Colon (tissue), 2 donors: Measurements from ENCODE around the gene PAQR8.
"Not testable (repeated sequence)": the region's sequence is repeated elsewhere in the genome, so short reads cannot be mapped to it uniquely, and the experiment has no call there.

ENCODE experiments used
- FAIRE-seq: peaks from 2 replicates; lab custom pipeline; 2012; peaks lifted over from hg19 to GRCh38; lab: Jason Lieb, UNC
- donor health status: control.
- donor health status: control.

The PAQR8 gene

GRCh38 chr6:52377538-52378221 lies 15.7 kb downstream of the PAQR8 start:
- FAIRE-seq = no peak

DNA sequence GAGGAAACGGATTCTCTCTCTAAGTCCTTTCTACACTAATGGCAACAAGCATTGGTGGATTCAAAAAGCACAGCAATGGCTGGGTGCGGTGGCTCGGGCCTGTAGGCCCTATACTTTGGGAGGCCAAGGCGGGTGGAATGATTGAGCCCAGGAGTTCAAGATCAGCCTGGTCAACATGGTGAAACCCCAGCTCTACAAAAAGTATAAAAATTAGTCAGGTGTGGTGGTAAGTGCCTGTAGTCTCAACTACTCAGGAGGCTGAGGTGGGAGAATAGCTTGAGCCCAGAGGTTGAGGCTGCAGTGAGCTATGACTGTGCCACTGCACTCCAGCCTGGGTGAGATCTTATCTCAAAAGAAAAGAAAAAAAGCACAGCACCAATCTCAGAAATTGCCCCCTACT lies 19.3 kb downstream of the PAQR8 start:
- FAIRE-seq = no peak

DNA sequence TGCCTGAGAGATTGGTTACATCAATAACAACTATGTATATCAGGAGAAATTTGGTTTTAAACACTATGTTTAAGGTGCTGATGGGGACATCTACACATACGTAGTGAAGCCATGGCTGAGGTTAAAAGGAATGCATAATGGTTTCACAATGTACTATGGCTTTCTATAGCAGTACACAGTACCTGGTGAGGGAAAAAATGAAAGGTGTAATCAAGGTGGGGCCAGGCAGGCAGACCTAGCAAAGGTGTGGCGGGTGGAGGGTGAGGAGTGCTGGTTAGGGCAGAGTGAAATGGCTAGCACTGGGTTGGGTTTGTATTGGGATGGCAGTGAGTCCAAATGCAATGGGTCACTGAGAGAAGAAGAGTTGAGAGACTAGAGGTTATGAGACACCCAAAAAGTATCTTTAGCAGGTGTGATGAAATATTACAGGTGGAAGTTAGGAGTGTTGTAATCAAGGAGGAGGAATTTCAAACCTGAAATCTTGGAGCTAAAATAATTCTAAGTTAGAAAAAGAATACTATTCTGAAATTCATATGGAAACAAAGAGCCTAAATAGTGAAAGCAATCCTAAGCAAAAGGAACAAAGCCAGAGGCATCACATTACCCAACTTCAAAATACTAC lies 22.3 kb downstream of the PAQR8 start:
- no peak for FAIRE-seq

DNA sequence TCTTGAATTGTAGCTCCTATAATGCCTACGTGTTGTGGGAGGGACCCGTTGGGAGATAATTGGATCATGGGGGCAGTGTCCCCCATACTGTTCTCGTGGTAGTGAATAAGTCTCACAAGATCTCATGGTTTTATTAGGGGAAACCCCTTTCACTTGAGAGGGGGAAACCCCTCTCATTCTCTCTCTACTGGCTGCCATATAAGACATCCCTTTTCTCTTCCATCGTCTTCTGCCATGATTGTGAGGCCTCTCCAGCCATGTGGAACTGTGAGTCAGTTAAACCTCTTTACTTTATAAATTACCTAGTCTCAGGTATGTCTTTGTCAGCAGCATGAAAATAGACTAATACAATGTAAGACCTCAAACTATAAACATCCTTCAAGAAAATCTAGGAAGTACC lies 23.1 kb downstream of the PAQR8 start:
- no peak for FAIRE-seq

- not testable (repeated sequence) for FAIRE-seq
Observed at GRCh38 chr6:52388119-52388518, 26.2 kb downstream of the PAQR8 start.

- no peak for FAIRE-seq
Observed at GRCh38 chr6:52388790-52389189, 26.8 kb downstream of the PAQR8 start.

GRCh38 chr6:52389264-52389625 lies 27.3 kb downstream of the PAQR8 start:
- FAIRE-seq = no peak

DNA sequence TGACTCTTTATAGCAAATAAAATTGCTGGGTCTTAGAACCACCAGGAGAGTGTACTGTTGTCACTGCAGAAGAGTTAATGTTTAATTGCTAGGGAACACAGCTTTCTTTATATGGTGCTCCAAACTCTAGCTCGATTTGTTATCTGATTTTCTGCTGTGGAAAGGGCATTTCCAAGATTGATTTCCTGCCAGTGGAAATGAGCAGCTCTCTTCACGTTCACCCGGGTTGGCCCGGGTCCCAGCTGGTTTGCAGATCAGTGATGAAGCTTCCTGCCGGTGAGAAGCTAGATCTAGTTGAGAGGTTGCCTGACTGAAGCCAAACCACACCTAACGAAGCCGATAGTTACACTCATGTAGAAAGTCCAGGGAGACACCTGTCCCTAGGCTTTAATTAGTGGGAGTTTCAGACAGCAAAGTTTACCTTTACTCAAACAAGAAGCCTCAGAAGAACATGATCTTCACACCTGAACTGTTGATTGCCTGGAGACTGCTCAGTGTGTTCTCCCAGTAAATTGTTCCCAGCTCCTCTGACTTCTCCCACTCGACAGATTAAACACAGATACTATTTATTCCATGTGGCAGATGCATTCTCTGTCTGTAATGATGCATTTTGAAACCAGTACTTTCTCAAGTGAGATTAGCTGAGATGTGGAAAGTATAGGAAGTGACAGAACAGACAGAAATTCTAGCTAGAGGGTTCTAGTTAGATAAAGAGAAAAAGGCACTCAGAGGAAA lies 27.8 kb downstream of the PAQR8 start:
- no peak for FAIRE-seq

DNA sequence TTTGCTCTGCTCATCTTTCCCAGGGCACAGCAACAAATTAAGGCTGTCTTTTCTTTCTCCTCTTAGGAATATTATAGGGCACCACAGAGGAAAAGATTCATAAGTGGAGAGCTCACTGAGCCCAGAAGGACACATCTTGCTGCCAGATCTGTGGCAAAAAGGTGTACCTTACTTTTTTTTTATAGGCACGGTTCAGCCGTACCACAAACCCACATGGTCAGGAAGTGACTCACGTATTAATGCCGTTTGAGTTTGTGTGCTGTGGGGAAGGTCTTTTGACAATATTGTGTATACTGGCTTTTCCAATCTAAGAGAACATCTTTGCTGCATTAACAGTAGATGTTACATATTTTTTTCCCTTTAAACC lies 28.4 kb downstream of the PAQR8 start:
- FAIRE-seq = no peak

DNA sequence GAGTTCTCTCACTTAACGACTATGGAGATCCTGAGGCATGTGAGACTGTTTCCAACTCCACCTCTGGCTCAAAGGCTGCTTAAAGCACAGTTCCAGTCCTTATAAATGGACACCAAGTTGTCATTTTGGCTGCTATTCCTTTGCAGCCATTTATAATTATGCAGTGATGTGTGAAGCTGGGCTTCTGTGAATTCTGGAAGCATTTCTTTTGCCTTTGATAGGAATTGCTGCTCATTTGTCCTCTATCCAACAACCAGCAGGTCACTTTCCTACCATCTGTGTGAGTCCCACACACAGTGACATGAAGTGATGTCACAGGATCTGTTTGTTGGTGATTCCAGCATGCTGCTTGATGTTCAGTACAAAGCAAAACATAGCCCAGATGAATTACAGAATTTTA lies 29.6 kb downstream of the PAQR8 start:
- FAIRE-seq = no peak

GRCh38 chr6:52392944-52393343 lies 31.0 kb downstream of the PAQR8 start:
- FAIRE-seq = no peak

GRCh38 chr6:52393780-52394179 lies 31.8 kb downstream of the PAQR8 start:
- FAIRE-seq = no peak

GRCh38 chr6:52394251-52394666 lies 32.3 kb downstream of the PAQR8 start:
- FAIRE-seq = no peak

DNA sequence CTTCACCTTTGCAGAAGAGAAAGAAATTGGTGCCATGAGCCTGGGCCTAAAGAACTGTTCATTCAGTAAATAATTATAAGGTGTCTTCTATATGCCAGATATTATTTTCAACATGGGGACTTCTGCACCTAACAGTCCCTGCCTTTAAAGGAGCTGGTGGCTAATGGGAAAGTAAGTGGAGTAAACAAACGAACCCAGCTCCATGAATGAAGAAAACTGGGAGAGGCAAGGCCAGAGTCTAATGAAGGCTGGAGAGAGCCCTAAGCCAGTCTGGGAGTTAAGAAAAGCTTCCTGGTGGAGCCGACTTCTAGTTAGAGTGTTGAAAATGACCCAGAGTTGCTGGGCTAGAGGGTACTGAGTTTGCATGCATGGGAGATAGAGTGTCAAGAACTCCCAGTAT lies 34.0 kb downstream of the PAQR8 start:
- no peak for FAIRE-seq

DNA sequence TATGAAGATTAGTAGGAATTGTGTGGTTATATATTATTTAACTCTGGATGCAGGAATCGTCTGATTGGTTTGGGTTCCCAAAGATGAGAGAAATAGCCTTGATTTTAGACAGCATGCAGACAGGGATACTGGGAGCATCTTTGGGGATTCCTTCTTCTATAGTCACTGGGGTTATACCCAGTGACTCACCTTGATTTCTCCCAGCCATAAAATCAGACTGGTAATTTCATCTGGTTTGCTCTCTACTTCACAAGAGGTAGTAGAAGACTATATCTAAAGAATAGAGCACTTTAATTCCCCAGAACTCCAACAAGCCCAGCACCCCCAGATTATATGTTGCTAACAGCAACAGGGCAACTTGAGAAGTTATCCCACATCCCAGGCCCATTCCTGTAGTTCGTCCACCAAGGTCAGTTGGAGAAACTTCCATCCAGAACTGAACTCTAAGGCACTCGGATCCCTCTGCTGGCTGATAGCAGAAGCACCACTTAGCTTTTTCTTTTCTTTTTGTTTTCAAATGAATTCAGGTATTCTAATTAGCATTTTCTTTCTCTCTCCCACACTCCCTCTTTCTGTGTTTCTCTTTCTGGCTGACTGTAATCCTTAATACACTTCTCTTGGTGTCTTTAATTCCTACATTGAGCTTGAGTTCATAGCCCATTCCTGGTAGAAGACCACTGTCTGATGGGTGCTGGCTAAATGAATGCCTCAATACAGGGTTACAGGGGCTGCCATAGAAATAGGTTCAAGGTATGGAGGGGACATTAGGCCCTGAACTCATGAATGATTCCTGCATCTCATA lies 37.8 kb downstream of the PAQR8 start:
- no peak for FAIRE-seq

DNA sequence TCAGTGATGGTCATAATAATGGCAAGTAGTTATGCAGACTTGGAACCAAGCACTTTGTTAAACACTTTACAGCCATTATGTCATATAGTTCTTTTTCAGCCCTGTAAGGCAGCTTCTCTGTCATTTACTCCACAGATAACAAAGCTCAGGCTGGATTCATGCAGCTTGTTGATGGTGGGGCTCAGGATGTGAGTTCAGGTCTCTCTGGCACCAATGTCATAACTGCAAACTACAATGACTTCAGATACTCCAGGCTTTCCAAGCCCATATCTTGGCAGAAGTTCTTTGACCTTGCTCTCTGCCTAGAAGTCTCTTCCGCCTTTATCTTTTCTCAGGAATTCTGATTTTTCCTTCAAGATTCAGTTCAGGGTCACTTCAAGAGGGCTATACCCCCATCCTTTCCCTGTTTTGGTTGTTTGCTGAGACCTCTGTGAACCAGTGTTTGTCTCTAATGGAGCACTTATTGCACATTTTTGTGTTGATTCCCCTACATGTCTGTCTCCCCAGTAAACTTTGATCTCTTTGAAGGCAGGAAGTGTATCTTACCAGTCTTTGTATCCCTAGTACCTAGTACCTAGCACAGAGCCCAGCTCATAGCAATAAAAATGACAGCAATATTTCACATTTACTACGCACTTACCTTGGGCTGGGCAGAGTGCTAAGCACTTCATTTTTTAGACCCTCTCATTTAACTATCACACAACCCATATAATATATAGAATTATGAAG lies 38.5 kb downstream of the PAQR8 start:
- FAIRE-seq = no peak

DNA sequence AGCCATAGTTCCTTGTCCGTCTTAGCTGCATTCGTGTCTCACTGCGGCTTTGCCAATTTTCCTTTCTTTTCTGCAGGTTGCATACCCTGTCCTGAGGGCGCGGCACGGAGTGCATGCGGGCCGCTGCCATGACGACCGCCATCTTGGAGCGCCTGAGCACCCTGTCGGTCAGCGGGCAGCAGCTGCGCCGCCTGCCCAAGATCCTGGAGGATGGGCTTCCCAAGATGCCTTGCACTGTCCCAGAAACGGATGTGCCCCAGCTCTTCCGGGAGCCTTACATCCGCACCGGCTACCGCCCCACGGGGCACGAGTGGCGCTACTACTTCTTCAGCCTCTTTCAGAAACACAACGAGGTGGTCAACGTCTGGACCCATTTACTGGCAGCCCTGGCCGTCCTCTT lies 41.1 kb downstream of the PAQR8 start:
- FAIRE-seq = no peak

- no peak for FAIRE-seq
Observed at GRCh38 chr6:52403627-52404026, 41.7 kb downstream of the PAQR8 start.

- no peak for FAIRE-seq
Observed at GRCh38 chr6:52405243-52405642, 43.3 kb downstream of the PAQR8 start.

- FAIRE-seq = no peak
Observed at GRCh38 chr6:52407467-52407866, 45.5 kb downstream of the PAQR8 start.

GRCh38 chr6:52409499-52409898 lies 47.5 kb downstream of the PAQR8 start:
- no peak for FAIRE-seq

GRCh38 chr6:52410979-52411378 lies 49.0 kb downstream of the PAQR8 start:
- no peak for FAIRE-seq
